Stimulated activated naive B cell treated with anti-CD40 and anti-IgM and Interleukin-4, amounts not matched to agents 10 μg/mL and 1 μg/mL and 100 μg/mL, for 72 hours (primary cell): ENCODE data around the gene DGKG.

Experiments used
- ATAC-seq, 2 donors: fragments of 150-1000 bp; cut with Tn5 transposase; replicated peaks; 2 replicates each; pipeline ENCODE4 v1.10.0; 2021; ENCODE audit warnings: moderate library complexity in 1 of 2
- DNase-seq: peaks from one replicate; pipeline ENCODE4 v3.0.0; 2021
- H3K27ac Mint-ChIP-seq: one replicate; pipeline ENCODE4 v1.8.0; 2022; ENCODE audit warnings: mild to moderate bottlenecking, mixed read lengths
- H3K27me3 Mint-ChIP-seq, 2 donors: one replicate each; pipeline ENCODE4 v1.8.0; 2022; ENCODE audit warnings: mixed read lengths in 2 of 2
- H3K36me3 Mint-ChIP-seq, 2 donors: one replicate each; pipeline ENCODE4 v1.8.0; 2022; ENCODE audit warnings: mixed read lengths in 2 of 2, mild to moderate bottlenecking in 1 of 2
- H3K4me1 Mint-ChIP-seq, 2 donors: one replicate each; pipeline ENCODE4 v1.8.0; 2022; ENCODE audit warnings: mixed read lengths in 2 of 2, mild to moderate bottlenecking in 1 of 2
- H3K4me3 Mint-ChIP-seq, 2 donors: one replicate each; pipeline ENCODE4 v1.8.0; 2022; ENCODE audit warnings: mild to moderate bottlenecking in 2 of 2, mixed read lengths in 2 of 2, moderate library complexity in 1 of 2
- H3K9me3 Mint-ChIP-seq, 2 donors: one replicate each; pipeline ENCODE4 v1.8.0; 2022; ENCODE audit warnings: mixed read lengths in 2 of 2, mild to moderate bottlenecking in 1 of 2

The DGKG gene

GRCh38 chr3:186261638-186262037, 100.4 kb downstream of the DGKG start:
- peaks cover 18 to 31% of the 10 kb centered on the region in 2 donors for H3K4me1 Mint-ChIP-seq
- H3K4me3 Mint-ChIP-seq, result no peak overlapping the region
- no peak for DNase-seq
- H3K9me3 Mint-ChIP-seq, result no peaks in the 10 kb centered on the region
- H3K27ac Mint-ChIP-seq, result no peak overlapping the region
- H3K27me3 Mint-ChIP-seq, result peaks cover 12 to 15% of the 10 kb centered on the region in 2 donors
- ATAC-seq, result no peak
- no peaks in the 10 kb centered on the region for H3K36me3 Mint-ChIP-seq

GRCh38 chr3:186260726-186261125, 101.3 kb downstream of the DGKG start:
- H3K27ac Mint-ChIP-seq, result no peak overlapping the region
- no peaks in the 10 kb centered on the region for H3K36me3 Mint-ChIP-seq
- ATAC-seq (no peak), DNase-seq (no peak)
- H3K4me3 Mint-ChIP-seq, result no peak overlapping the region
- peaks cover 26 to 40% of the 10 kb centered on the region in 2 donors for H3K4me1 Mint-ChIP-seq
- peaks cover 11 to 15% of the 10 kb centered on the region in 2 donors for H3K27me3 Mint-ChIP-seq
- no peaks in the 10 kb centered on the region for H3K9me3 Mint-ChIP-seq

- Mint-ChIP-seq H3K36me3 (no peaks in the 10 kb centered on the region), H3K9me3 (no peaks in the 10 kb centered on the region), H3K27ac (peak overlapping the region; percentile 89), H3K4me1 (peaks cover 35 to 49% of the 10 kb centered on the region in 2 donors), H3K27me3 (peaks cover 11 to 15% of the 10 kb centered on the region in 2 donors), H3K4me3 (no peak overlapping the region)
- DNase-seq (peak; percentile 66), ATAC-seq (peak; percentile 67 to 73)
Observed at GRCh38 chr3:186259612-186260383, 102.2 kb downstream of the DGKG start.

GRCh38 chr3:186258968-186259367, 103.1 kb downstream of the DGKG start:
- DNase-seq (no peak), ATAC-seq (no peak)
- no peak overlapping the region for H3K27ac Mint-ChIP-seq
- H3K4me3 Mint-ChIP-seq, result no peak overlapping the region
- H3K9me3 Mint-ChIP-seq, result no peaks in the 10 kb centered on the region
- H3K27me3 Mint-ChIP-seq, result peaks cover 11 to 15% of the 10 kb centered on the region in 2 donors
- no peaks in the 10 kb centered on the region for H3K36me3 Mint-ChIP-seq
- H3K4me1 Mint-ChIP-seq, result peaks cover 43 to 58% of the 10 kb centered on the region in 2 donors

- H3K4me3 Mint-ChIP-seq, result no peak overlapping the region
- ATAC-seq (no peak), DNase-seq (no peak)
- no peaks in the 10 kb centered on the region for H3K9me3 Mint-ChIP-seq
- H3K36me3 Mint-ChIP-seq, result no peaks in the 10 kb centered on the region
- H3K4me1 Mint-ChIP-seq, result peaks cover 52 to 69% of the 10 kb centered on the region in 2 donors
- H3K27me3 Mint-ChIP-seq, result peaks cover 11 to 14% of the 10 kb centered on the region in 2 donors
- no peak overlapping the region for H3K27ac Mint-ChIP-seq
Observed at GRCh38 chr3:186257866-186258265, 104.2 kb downstream of the DGKG start.

GRCh38 chr3:186255703-186256331, 106.2 kb downstream of the DGKG start:
- peak overlapping the region; percentile 52 to 65 for H3K4me3 Mint-ChIP-seq
- DNase-seq, result peak; percentile 78
- no peaks in the 10 kb centered on the region for H3K36me3 Mint-ChIP-seq
- peaks cover 5 to 7% of the 10 kb centered on the region in 2 donors for H3K27me3 Mint-ChIP-seq
- no peaks in the 10 kb centered on the region for H3K9me3 Mint-ChIP-seq
- peak overlapping the region; percentile 73 for H3K27ac Mint-ChIP-seq
- H3K4me1 Mint-ChIP-seq, result peaks cover 56 to 67% of the 10 kb centered on the region in 2 donors
- ATAC-seq, result peak; percentile 70 to 73

GRCh38 chr3:186254676-186255650, 107.1 kb downstream of the DGKG start:
- peak; percentile 76 for DNase-seq
- Mint-ChIP-seq H3K9me3 (no peaks in the 10 kb centered on the region), H3K27me3 (peaks cover 7 to 8% of the 10 kb centered on the region in 2 donors), H3K4me3 (peak overlapping the region; percentile 52 to 65), H3K27ac (peak overlapping the region; percentile 73), H3K36me3 (no peaks in the 10 kb centered on the region), H3K4me1 (peaks cover 55 to 66% of the 10 kb centered on the region in 2 donors)
- peak; percentile 74 to 75 for ATAC-seq

GRCh38 chr3:186251948-186252619, 110.0 kb downstream of the DGKG start:
- ATAC-seq (no peak), DNase-seq (no peak)
- no peaks in the 10 kb centered on the region for H3K36me3 Mint-ChIP-seq
- H3K27ac Mint-ChIP-seq, result no peak overlapping the region
- H3K4me1 Mint-ChIP-seq, result peaks cover 51 to 64% of the 10 kb centered on the region in 2 donors
- H3K4me3 Mint-ChIP-seq, result no peak overlapping the region
- peaks cover 10 to 21% of the 10 kb centered on the region in 2 donors for H3K27me3 Mint-ChIP-seq
- no peaks in the 10 kb centered on the region for H3K9me3 Mint-ChIP-seq

GRCh38 chr3:186248850-186249249, 113.2 kb downstream of the DGKG start:
- Mint-ChIP-seq H3K36me3 (no peaks in the 10 kb centered on the region), H3K9me3 (no peaks in the 10 kb centered on the region), H3K4me1 (peaks cover 21 to 32% of the 10 kb centered on the region in 2 donors), H3K27me3 (peaks cover 13 to 24% of the 10 kb centered on the region in 2 donors), H3K4me3 (no peak overlapping the region), H3K27ac (no peak overlapping the region)
- ATAC-seq, result no peak
- DNase-seq, result no peak

GRCh38 chr3:186247821-186248814, 113.9 kb downstream of the DGKG start:
- no peak overlapping the region for H3K4me3 Mint-ChIP-seq
- peaks cover 13 to 30% of the 10 kb centered on the region in 2 donors for H3K27me3 Mint-ChIP-seq
- no peaks in the 10 kb centered on the region for H3K9me3 Mint-ChIP-seq
- no peaks in the 10 kb centered on the region for H3K36me3 Mint-ChIP-seq
- H3K27ac Mint-ChIP-seq, result no peak overlapping the region
- peak; percentile 38 to 41 for ATAC-seq
- H3K4me1 Mint-ChIP-seq, result peaks cover 14 to 26% of the 10 kb centered on the region in 2 donors
- DNase-seq, result no peak

- peaks cover 13 to 30% of the 10 kb centered on the region in 2 donors for H3K27me3 Mint-ChIP-seq
- H3K4me1 Mint-ChIP-seq, result peaks cover 18 to 30% of the 10 kb centered on the region in 2 donors
- DNase-seq, result no peak
- no peaks in the 10 kb centered on the region for H3K9me3 Mint-ChIP-seq
- H3K36me3 Mint-ChIP-seq, result no peaks in the 10 kb centered on the region
- H3K27ac Mint-ChIP-seq, result no peak overlapping the region
- no peak overlapping the region for H3K4me3 Mint-ChIP-seq
- ATAC-seq, result no peak
Observed at GRCh38 chr3:186246941-186247340, 115.1 kb downstream of the DGKG start.

- Mint-ChIP-seq H3K27me3 (peaks cover 3 to 22% of the 10 kb centered on the region in 2 donors), H3K9me3 (no peaks in the 10 kb centered on the region), H3K4me3 (no peak overlapping the region), H3K4me1 (peaks cover 19 to 30% of the 10 kb centered on the region in 2 donors), H3K27ac (no peak overlapping the region), H3K36me3 (no peaks in the 10 kb centered on the region)
- no peak for DNase-seq
- ATAC-seq, result no peak
Observed at GRCh38 chr3:186244016-186244415, 118.0 kb downstream of the DGKG start.
